ENCODE data around the gene SETD1A.

DNA sequence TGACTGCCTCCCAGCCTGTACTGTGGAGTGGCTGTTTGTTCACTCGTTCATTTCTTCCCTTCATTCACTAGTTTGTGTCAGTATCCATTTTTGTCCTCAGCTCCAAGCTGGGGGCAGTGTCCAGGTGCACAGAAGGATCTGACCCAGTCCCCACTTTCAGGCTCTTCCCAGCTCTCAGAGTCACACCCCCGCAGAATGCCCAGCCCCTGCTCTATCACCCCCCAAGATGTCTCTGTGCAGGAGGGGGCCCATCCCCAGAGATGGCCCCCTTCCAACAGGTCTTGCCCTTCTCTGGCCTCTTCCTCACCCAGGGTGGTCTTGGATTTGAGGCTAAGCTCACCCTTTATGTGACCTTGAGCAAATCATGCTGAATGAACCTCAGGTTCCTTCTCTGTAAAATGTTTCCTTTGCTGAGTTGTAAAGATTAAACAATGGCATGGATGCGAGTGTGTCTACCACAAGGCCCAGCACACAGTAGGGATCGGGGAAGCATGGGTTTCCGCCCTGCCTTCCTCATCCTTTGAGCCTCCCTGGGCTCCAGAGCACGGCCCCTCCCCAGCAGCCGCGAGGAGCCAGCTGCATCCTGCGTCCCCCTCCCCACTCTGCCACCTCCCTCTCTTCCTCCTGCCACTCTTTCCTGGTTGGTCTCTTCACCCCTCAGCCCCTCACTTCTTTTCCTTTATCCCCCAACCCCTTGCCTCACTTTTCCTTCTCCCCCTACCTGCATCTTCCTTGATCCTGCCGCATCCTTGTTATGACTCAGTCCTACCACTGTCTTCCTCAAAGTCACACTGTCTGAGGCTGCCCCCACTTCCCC, 31.4 kb upstream of the SETD1A start:
- TF ChIP-seq, protein P1, sequence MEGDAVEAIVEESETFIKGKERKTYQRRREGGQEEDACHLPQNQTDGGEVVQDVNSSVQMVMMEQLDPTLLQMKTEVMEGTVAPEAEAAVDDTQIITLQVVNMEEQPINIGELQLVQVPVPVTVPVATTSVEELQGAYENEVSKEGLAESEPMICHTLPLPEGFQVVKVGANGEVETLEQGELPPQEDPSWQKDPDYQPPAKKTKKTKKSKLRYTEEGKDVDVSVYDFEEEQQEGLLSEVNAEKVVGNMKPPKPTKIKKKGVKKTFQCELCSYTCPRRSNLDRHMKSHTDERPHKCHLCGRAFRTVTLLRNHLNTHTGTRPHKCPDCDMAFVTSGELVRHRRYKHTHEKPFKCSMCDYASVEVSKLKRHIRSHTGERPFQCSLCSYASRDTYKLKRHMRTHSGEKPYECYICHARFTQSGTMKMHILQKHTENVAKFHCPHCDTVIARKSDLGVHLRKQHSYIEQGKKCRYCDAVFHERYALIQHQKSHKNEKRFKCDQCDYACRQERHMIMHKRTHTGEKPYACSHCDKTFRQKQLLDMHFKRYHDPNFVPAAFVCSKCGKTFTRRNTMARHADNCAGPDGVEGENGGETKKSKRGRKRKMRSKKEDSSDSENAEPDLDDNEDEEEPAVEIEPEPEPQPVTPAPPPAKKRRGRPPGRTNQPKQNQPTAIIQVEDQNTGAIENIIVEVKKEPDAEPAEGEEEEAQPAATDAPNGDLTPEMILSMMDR (IDR thresholded peaks at IDR 0.05) = no peak
- TF ChIP-seq POLR2A (IDR thresholded peaks at IDR 0.05) (no peak), POLR2AphosphoS5 (IDR thresholded peaks at IDR 0.05) (no peak)

Measured in upper lobe of left lung (tissue), 4 donors.